GM19238 (cell line): ENCODE results near the gene GPR45.
"Not testable (repeated sequence)": the region's sequence is repeated elsewhere in the genome, so short reads cannot be mapped to it uniquely, and the experiment has no call there.

ENCODE experiments used
- DNase-seq: peaks from one replicate; pipeline ENCODE4 v3.0.0; 2011; ENCODE audit warnings: low spot score; ENCODE audit not compliant: insufficient read length

Gene GPR45, protein sequence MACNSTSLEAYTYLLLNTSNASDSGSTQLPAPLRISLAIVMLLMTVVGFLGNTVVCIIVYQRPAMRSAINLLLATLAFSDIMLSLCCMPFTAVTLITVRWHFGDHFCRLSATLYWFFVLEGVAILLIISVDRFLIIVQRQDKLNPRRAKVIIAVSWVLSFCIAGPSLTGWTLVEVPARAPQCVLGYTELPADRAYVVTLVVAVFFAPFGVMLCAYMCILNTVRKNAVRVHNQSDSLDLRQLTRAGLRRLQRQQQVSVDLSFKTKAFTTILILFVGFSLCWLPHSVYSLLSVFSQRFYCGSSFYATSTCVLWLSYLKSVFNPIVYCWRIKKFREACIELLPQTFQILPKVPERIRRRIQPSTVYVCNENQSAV

DNA sequence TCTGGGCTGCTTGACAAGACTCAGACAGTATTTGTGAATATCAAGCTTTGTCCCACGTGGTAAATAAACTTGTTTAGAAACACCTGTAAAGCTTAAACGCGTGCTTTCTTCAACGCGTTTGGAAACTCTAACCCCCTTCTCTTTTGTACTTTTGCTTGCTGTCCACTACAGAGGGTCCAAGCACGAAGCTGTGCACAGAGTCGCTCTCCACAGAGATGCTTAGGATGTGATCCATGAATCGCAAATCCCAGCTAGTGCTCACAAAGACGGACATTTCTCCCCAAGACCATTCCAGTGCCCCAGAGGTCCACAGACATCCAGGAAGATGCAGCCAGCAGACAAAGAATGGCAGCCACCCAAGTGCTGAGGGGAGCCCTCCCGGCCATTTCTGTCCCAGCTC, at the start of gene GPR45:
Gene GPR45 (plus strand): TSS at position 301 of the 400 bp plus-strand sequence. CDS start 116 bp downstream, outside the sequence.
- no peak for DNase-seq

DNA sequence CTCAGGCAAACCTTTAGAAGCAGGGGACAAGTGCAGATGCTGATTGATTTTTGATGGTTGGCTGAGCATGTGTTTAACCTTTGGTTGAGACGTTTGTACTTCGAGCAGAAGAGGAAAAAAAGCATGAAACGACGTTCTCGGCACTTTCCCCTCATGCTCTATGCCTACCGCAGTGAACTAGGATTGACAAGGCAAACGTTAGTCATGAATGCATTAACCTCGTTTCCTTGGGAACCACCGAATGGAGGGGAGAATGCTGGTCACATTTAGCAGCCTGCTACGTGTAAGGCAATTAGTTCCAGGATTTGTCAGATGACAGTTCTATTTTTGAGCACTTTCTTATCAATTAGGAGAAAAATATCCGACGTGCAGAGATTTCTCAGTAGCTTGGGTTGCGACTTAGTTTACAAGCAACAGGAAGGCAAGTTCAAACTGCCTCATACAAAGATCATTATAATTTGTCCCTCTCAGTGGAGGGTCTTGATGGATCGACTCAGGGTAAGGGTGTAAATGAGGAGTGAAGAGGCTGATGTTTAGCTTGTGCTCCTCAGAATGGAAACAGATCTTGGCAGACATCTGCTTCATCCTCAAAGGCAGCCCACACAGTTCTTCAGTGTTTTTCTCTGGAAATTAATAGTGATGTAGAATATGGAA, 47.4 kb upstream of the GPR45 start:
- DNase-seq: no peak

GRCh38 chr2:105196651-105197050, 44.9 kb upstream of the GPR45 start:
- no peak for DNase-seq

DNA sequence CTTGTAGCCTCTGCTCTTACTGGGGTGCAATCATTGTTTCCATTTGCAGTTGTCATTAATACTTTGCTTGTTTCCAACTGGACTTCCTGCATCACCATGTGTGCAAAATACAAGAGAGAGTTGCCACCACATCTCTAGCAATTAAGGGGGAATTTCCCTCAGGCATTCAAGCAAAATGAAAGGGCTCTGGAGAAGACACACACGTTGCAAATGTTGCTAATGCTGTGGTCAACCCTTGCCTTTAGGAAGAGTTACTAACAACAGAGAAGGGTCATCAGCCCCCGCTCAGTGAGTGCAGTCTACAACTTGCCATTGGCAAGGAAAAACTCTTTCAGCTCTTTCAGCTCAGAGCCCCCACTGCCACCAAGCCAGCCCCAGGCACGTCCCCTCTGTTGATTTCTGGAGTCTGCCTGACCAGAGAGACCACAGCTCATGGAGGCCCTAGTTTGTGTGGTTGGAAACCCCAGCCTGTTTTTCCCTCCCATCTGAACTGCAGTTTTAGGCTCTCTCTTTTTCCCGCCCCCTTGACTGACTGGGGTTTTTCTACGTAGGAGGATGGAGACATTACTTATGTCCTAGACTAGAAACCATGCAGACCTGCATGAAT, 25.9 kb upstream of the GPR45 start:
- DNase-seq: no peak

DNA sequence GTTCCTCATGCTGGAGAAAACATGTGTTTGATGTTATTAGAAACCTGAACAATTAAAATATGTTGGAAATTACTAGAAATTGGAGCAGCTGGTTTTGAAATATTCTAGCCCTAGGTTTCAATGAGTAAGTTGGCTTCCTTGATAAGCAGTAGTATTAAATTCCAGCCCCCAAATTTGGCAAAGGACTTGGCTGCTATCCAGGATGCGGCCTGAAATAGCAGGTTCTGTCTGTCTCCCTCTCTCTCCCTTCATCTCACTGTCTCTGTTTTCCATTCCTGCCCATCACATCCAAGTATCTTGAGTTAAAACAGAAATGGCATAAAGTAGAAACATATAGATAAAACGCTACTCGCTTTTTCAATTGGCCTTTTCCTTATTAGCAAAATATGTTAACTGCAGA, 20.9 kb upstream of the GPR45 start:
- DNase-seq: no peak

DNA sequence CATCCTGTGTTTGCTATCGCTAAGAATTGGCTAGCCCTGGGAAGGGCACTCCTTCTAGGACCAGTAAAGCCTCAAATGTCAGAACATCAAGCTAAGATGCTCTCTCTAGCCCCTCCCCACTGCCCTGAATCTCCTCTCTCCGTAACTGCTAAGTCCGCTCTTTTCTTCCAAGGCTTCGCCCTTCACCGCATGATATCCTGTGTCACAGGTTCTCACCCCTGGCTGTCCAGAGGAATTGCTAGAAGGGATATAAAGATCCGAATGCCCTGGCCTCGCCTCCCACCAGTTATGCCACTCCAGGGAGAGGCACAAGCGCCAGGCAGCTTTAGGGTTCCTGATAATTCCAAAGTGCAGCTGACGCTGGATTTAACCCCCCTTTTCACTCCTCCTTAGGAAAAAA, 17.1 kb upstream of the GPR45 start:
- DNase-seq: no peak

DNA sequence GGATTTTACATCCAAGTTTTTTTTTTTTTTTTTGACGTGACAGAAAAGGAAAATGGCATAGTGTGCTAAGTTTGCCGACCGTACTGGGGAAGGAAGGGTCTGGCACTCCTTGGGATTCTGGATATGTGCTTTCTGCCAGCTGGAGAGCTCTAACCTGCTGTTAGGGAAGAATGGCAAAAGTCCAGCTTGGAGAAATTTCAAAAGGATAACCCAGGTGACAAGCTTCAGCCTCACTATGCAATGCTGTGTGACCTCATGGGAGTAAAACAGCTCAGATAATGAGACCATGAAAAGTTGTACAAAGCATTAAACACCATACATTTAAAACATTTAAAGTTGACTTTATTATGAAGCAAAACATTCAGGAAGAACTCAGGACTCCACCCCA, 10.3 kb upstream of the GPR45 start:
- DNase-seq: no peak

DNA sequence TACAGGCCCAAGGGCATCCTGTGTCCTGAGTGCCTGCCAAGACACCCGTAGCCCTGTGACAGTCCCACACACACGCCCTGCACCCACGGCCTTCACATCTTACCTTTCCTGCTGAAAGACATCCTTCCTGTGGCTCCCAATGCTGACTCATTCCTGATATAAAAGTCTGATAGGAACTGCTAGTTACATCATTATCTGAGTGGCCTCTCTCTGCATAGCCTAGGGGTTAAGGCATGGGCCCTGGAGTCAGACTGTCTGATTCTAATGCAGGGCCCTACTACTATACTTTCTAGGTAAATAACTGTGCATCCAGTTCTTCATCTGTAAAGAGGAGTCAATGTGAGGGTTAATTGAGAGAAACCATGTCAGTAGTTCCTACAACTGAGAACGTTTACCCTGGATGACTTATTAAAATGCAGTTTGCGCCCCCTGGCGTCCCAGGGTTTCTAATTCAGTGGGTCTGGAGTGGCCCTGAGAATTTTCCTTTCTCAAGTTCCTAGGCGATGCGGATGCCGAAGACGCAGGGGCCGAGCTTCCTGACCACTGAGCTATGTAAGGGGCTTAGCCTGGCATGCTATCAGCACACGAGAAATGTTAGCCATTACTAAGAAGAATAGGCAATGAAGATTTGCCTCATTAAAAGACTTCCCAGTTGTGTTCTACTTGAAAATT, 6.0 kb upstream of the GPR45 start:
- DNase-seq: no peak

GRCh38 chr2:105236060-105236424, 5.5 kb upstream of the GPR45 start:
- DNase-seq: no peak

DNA sequence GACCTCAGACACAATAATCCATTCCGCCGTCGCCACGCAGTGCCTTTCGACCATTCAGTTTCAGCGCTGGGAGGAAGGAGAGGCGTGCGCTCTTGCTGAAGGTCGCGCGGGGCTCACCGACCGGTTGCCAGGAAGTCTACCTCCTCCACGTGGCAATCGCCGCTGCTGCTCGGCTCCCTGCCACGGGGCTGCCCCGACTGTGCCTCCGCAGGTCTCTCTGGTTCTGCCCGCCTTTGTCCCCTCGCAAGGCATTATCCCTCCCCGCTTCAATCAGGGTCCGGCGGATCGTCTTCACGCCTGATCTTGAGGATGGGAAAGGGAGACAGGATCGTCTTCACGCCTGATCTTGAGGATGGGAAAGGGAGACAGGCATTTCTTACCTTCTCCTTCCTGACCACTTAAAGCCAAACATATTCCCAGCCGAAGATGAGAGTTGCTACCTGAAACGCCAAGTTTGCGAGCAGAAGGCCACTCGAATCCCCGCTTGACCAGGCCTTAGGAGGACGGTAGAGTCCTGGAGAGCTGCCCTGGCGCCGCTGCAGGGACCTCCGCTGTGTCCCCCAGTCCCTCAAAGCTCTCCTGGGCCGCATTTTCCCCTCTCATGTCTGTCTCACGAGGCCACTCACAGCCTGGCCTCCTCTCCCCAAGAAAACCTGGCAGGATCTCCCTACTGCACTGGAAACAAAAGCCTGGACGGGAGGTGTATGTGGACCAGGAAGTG, 4.3 kb upstream of the GPR45 start:
- no peak for DNase-seq

- DNase-seq: no peak
Observed at GRCh38 chr2:105238664-105239240, 2.8 kb upstream of the GPR45 start.

DNA sequence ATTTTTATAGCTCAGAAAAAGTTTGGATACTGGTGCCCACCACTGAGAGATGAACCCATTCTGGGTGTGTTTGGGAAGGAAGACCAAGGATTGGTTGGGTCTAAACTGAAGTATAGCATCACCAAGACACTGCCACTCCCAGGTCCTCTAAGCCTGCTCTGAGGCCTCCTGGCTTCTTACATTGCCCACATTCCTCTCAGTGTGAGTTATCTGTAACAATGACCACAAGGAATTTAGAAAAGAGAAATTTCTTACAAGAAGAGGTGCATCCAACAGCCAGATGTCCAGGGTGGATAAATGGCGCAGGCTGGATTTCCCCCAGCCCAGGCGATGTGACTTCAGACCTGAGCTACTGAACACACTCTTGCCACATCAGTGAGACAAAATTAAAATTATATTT, 1.6 kb upstream of the GPR45 start:
- DNase-seq: no peak

DNA sequence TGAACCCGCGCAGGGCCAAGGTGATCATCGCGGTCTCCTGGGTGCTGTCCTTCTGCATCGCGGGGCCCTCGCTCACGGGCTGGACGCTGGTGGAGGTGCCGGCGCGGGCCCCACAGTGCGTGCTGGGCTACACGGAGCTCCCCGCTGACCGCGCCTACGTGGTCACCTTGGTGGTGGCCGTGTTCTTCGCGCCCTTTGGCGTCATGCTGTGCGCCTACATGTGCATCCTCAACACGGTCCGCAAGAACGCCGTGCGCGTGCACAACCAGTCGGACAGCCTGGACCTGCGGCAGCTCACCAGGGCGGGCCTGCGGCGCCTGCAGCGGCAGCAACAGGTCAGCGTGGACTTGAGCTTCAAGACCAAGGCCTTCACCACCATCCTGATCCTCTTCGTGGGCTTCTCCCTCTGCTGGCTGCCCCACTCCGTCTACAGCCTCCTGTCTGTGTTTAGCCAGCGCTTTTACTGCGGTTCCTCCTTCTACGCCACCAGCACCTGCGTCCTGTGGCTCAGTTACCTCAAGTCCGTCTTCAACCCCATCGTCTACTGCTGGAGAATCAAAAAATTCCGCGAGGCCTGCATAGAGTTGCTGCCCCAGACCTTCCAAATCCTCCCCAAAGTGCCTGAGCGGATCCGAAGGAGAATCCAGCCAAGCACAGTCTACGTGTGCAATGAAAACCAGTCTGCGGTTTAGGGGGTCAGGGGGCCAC, 897 bp downstream of the GPR45 start:
- DNase-seq: no peak

- DNase-seq: no peak
Observed at GRCh38 chr2:105243961-105244360, 2.4 kb downstream of the GPR45 start.

DNA sequence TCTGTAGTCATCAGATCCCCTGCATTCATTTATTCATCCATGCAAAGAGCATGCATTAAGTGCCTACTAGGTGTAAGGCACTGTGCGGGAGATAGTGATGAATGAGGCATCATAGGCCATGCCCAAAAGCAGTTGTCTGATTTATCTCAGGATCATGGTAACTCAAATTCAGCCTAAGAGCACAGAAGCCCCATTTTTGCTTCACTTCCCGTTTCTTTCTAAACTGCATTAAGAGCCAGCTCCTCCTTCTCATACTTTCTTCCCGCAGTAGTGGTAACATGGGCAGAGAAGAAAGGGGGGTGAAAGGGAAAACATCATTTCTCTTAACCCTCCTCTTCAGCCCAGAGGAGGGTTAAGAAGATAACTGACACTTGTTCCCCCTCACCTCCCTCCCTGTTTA, 2.9 kb downstream of the GPR45 start:
- DNase-seq: no peak

- DNase-seq: no peak
Observed at GRCh38 chr2:105248316-105249070, 7.0 kb downstream of the GPR45 start.

DNA sequence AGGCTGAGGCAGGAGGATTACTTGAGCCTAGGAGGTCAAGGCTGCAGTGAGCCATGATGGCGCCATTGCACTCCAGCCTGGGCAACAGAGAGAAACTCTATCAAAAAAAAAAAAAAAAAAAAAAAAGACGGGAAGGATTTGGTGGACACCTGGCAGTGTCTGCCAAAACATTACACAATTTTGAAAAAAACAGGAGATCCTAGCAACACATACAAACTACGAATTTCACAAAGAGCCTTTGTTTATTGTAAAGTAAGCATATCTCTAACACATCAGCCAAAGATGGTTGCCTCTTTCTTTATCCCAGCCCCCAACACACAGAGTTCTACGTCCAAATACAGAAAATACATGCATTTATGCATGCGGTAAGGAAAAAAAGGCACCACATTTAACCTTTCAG, 7.6 kb downstream of the GPR45 start:
- DNase-seq: no peak

DNA sequence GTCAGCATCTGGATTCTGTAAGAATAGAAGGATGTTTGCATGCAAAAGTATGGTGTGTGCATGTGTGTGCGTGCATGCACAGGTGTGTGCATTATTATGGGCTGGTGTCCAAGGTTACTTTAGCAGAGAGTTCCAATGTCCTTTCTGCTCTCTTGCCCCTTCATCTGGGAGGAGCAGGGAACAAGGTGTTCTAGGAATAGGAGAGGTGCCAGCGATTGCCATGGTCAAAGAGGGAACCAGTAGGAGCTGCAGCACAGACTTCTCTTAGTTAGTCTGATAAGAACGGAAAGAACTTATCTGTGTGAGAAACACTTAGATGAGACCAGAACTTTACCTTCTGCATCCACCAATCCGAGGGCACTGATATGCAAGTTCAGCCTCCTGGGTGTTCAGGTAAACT, 8.3 kb downstream of the GPR45 start:
- DNase-seq: no peak

DNA sequence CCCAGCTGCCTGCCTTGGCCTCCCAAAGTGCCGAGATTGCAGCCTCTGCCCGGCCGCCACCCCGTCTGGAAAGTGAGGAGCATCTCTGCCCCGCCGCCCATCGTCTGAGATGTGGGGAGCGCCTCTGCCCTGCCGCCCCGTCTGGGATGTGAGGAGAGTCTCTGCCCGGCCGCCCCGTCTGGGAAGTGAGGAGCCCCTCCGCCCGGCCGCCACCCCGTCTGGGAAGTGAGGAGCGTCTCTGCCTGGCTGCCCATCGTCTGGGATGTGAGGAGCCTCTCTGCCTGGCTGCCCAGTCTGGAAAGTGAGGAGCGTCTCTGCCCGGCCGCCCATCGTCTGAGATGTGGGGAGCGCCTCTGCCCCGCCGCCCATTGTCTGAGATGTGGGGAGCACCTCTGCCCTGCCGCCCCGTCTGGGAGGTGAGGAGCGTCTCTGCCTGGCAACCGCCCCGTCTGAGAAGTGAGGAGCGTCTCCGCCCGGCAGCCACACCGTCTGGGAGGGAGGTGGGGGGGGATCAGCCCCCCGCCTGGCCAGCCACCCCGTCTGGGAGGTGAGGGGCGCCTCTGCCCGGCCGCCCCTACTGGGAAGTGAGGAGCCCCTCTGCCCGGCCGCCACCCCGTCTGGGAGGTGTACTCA, 9.6 kb downstream of the GPR45 start:
- not testable (repeated sequence) for DNase-seq
